Measurements from ENCODE around the gene RYR2. TPM values are rescaled to one million over a fixed set of nuclear protein-coding genes. Genes with fewer than 3 reads are reported as not detected.

The RYR2 gene
- total RNA-seq, 2 donors from 2014 or later = 392 to 756 TPM

GRCh38 chr1:237098541-237098940 is 56.6 kb downstream of the RYR2 start:
- Histone ChIP-seq H3K36me3 (no peaks in the 10 kb centered on the region), H3K4me3 (no peak overlapping the region), H3K4me1 (peaks cover 0 to 74% of the 10 kb centered on the region in 2 donors), H3K27me3 (no peaks in the 10 kb centered on the region), H3K27ac (no peak overlapping the region), H3K9me3 (no peaks in the 10 kb centered on the region)
- DNase-seq (ENCODE audit: low spot score) = no peak
- TF ChIP-seq, protein P1, sequence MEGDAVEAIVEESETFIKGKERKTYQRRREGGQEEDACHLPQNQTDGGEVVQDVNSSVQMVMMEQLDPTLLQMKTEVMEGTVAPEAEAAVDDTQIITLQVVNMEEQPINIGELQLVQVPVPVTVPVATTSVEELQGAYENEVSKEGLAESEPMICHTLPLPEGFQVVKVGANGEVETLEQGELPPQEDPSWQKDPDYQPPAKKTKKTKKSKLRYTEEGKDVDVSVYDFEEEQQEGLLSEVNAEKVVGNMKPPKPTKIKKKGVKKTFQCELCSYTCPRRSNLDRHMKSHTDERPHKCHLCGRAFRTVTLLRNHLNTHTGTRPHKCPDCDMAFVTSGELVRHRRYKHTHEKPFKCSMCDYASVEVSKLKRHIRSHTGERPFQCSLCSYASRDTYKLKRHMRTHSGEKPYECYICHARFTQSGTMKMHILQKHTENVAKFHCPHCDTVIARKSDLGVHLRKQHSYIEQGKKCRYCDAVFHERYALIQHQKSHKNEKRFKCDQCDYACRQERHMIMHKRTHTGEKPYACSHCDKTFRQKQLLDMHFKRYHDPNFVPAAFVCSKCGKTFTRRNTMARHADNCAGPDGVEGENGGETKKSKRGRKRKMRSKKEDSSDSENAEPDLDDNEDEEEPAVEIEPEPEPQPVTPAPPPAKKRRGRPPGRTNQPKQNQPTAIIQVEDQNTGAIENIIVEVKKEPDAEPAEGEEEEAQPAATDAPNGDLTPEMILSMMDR (IDR thresholded peaks at IDR 0.05) = no peak

DNA sequence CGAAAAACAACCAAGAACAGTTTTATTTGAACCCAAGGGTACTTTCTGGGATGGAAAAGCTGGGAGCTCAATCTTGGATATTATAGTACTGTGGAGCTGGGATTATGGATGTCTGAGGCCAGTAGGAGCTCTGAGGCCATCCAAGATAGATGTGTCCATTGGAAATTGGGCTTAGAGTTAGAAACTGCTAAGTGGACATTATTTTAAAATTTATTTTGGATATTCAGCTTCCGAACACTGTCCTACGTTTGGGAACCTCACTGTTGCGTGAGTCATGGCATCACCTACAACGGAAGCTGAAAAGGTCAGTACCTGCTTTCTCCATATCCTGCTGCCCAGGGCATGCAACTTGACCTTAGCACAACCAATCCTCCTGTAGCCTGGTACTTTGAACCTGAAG is 61.0 kb downstream of the RYR2 start:
- peaks cover 0 to 82% of the 10 kb centered on the region in 2 donors for H3K4me1 ChIP-seq
- H3K9me3 ChIP-seq = no peaks in the 10 kb centered on the region
- DNase-seq (ENCODE audit: low spot score) = no peak
- H3K27me3 ChIP-seq = no peaks in the 10 kb centered on the region
- TF ChIP-seq, protein P1 (IDR thresholded peaks at IDR 0.05) = no peak
- no peak overlapping the region for H3K4me3 ChIP-seq
- H3K27ac ChIP-seq = no peak overlapping the region
- peaks cover 12% of the 10 kb centered on the region for H3K36me3 ChIP-seq

DNA sequence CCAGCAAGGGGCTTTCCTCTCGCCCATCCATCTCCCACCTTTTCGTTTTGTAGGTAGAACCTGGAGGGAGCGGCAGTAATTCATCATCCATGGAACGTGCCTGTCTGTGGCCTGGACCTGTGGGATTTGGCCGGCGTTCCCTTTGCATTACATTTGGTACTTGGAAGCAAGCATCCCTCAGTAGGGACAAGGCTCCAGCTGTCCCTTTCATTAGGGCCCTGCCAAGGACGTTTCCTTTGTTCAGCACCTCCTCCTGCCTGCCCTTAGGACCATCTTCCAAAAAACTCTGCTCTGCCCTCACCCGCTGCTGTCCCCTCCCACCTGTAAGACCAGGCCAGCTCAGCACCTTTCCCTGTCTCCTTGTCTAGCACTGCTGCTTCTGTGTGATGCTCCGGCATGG is 62.1 kb downstream of the RYR2 start:
- H3K27me3 ChIP-seq = no peaks in the 10 kb centered on the region
- H3K36me3 ChIP-seq = peaks cover 12% of the 10 kb centered on the region
- no peak overlapping the region for H3K4me3 ChIP-seq
- H3K9me3 ChIP-seq = no peaks in the 10 kb centered on the region
- peak overlapping the region in 1 of 2 donors; percentile 53 for H3K27ac ChIP-seq
- H3K4me1 ChIP-seq = peaks cover 0 to 84% of the 10 kb centered on the region in 2 donors
- DNase-seq (ENCODE audit: low spot score) = no peak
- TF ChIP-seq, protein P1 (IDR thresholded peaks at IDR 0.05) = no peak

GRCh38 chr1:237105826-237106225 is 63.8 kb downstream of the RYR2 start:
- H3K9me3 ChIP-seq = no peaks in the 10 kb centered on the region
- peaks cover 12% of the 10 kb centered on the region for H3K36me3 ChIP-seq
- H3K27ac ChIP-seq = peak overlapping the region; percentile 48 to 53
- H3K4me3 ChIP-seq = no peak overlapping the region
- TF ChIP-seq, protein P1 (IDR thresholded peaks at IDR 0.05) = no peak
- no peaks in the 10 kb centered on the region for H3K27me3 ChIP-seq
- DNase-seq (ENCODE audit: low spot score) = no peak
- H3K4me1 ChIP-seq = peaks cover 0 to 69% of the 10 kb centered on the region in 2 donors

DNA sequence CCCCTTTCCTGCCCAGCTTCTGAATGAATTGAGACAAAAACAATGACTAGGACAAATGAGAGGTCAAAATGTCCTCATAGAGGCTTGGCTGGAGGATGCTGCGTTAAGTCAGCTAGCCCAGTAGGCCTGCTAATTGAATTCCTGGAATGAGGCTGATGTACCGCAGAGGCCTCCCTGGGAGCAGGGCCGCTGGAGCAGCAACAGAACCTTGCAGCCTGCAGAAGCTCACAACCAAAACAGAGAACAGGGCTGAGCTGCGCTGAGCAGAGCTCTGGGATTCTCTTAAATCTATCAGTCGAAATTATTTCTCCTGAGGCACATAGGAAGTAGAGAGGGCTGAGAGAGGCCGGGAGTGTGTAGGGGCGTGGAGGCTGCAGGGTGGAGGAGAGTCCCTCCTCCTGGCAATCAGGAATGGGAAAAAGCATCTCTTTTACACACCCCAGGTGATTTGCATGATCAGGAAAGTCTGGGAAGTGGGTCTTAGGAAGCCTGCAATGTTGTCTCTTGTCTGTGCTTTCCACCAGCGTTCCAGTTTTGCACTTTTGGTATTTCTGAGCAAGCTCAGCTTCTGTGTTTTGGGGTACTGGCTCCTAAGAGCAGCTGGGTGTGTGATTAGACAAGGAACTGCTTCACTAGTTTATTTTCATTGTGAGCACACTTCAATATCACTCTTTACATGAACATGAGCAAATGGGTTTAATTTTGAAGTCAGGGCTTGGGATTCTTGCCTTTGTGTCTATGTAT is 66.5 kb downstream of the RYR2 start:
- no peaks in the 10 kb centered on the region for H3K9me3 ChIP-seq
- TF ChIP-seq, protein P1 (IDR thresholded peaks at IDR 0.05) = no peak
- H3K4me1 ChIP-seq = peaks cover 0 to 51% of the 10 kb centered on the region in 2 donors
- no peaks in the 10 kb centered on the region for H3K27me3 ChIP-seq
- no peak for DNase-seq (ENCODE audit: low spot score)
- H3K27ac ChIP-seq = peak overlapping the region; percentile 43 to 48
- no peak overlapping the region for H3K4me3 ChIP-seq
- H3K36me3 ChIP-seq = peaks cover 12% of the 10 kb centered on the region
